Neuronal stem cell (in vitro differentiated cells): ENCODE data around the gene HDGFL1.

ENCODE experiments used
- DNase-seq: peaks from one replicate; pipeline ENCODE4 v3.0.0-alpha.2; 2013; ENCODE audit warnings: low spot score
- H2AFZ ChIP-seq: one replicate; pipeline ENCODE4 v1.6.1; 2013; ENCODE audit warnings: mild to moderate bottlenecking, low read length, inconsistent platforms
- H2AK5ac ChIP-seq: 2 replicates; pipeline ENCODE4 v1.6.1; 2013; ENCODE audit warnings: low read depth, mild to moderate bottlenecking, inconsistent platforms, low read length, moderate library complexity, mixed read lengths
- H2BK120ac ChIP-seq: 2 replicates; pipeline ENCODE4 v1.6.1; 2013; ENCODE audit warnings: low read depth, mild to moderate bottlenecking, inconsistent platforms, low read length, moderate library complexity, mixed read lengths
- H2BK12ac ChIP-seq: one replicate; pipeline ENCODE4 v1.6.1; 2013; ENCODE audit warnings: low read length, inconsistent platforms
- H2BK15ac ChIP-seq: 2 replicates; pipeline ENCODE4 v1.6.1; 2013; ENCODE audit warnings: mild to moderate bottlenecking, low read length, inconsistent platforms, mixed read lengths
- H2BK5ac ChIP-seq: one replicate; pipeline ENCODE4 v1.6.1; 2013; ENCODE audit warnings: inconsistent platforms, mild to moderate bottlenecking, low read length, moderate library complexity
- H3K14ac ChIP-seq: one replicate; pipeline ENCODE4 v1.6.1; 2013; ENCODE audit warnings: low read length, inconsistent platforms
- H3K18ac ChIP-seq: 2 replicates; pipeline ENCODE4 v1.6.1; 2013; ENCODE audit warnings: low read length, inconsistent platforms
- H3K23ac ChIP-seq: 2 replicates; pipeline ENCODE4 v1.6.1; 2013; ENCODE audit warnings: low read depth, mild to moderate bottlenecking, mixed read lengths, low read length, inconsistent platforms; ENCODE audit not compliant: poor library complexity
- H3K27ac ChIP-seq: replicated peaks from 3 replicates; pipeline ENCODE4 v1.5.1; 2013; ENCODE audit warnings: low read length, inconsistent platforms
- H3K27me3 ChIP-seq, 3 experiments: 2 replicates each; pipeline ENCODE4 v1.6.1; 2013; ENCODE audit warnings: low read length in 3 of 3, mild to moderate bottlenecking in 2 of 3, inconsistent platforms in 1 of 3, low read depth in 1 of 3, mixed read lengths in 1 of 3, moderate library complexity in 1 of 3; ENCODE audit not compliant: control insufficient read depth in 3 of 3, insufficient read depth in 3 of 3
- H3K36me3 ChIP-seq, 2 donors: replicated peaks in 1 of 2; 2 replicates each; pipeline ENCODE4 v1.6.1; 2013; ENCODE audit warnings: low read length in 2 of 2; ENCODE audit not compliant: control insufficient read depth in 2 of 2, insufficient read depth in 2 of 2
- H3K4ac ChIP-seq: 2 replicates; pipeline ENCODE4 v1.6.1; 2013; ENCODE audit warnings: inconsistent platforms, mild to moderate bottlenecking, low read length, moderate library complexity
- H3K4me1 ChIP-seq, 2 donors: 1 replicate in 1 of 2; 2 replicates in 1 of 2; pipeline ENCODE4 v1.6.1; 2013; ENCODE audit warnings: low read length in 2 of 2, low read depth in 1 of 2; ENCODE audit not compliant: control insufficient read depth in 2 of 2, insufficient read depth in 1 of 2
- H3K4me2 ChIP-seq: one replicate; pipeline ENCODE4 v1.6.1; 2013; ENCODE audit warnings: mild to moderate bottlenecking, low read length, inconsistent platforms; ENCODE audit not compliant: insufficient read depth, poor library complexity, severe bottlenecking
- H3K4me3 ChIP-seq, 2 donors: 2 replicates each; pipeline ENCODE4 v1.5.1; 2013; ENCODE audit warnings: low read length in 2 of 2, mild to moderate bottlenecking in 2 of 2, inconsistent platforms in 1 of 2, moderate library complexity in 1 of 2
- H3K79me1 ChIP-seq: one replicate; pipeline ENCODE4 v1.6.1; 2013; ENCODE audit warnings: low read depth, mild to moderate bottlenecking, inconsistent platforms, low read length, moderate library complexity
- H3K9ac ChIP-seq: one replicate; pipeline ENCODE4 v1.6.1; 2013; ENCODE audit warnings: mild to moderate bottlenecking, low read depth, low read length, inconsistent platforms; ENCODE audit not compliant: poor library complexity
- H3K9me3 ChIP-seq, 2 donors: replicated peaks in 1 of 2; 2 replicates each; pipeline versions ENCODE3 to v1.6.1; 2013; ENCODE audit warnings: low read length in 2 of 2, mild to moderate bottlenecking in 2 of 2, inconsistent platforms in 1 of 2, low read depth in 1 of 2, mixed read lengths in 1 of 2, moderate library complexity in 1 of 2; ENCODE audit not compliant: control insufficient read depth in 2 of 2, insufficient read depth in 1 of 2
- H4K8ac ChIP-seq: one replicate; pipeline ENCODE4 v1.6.1; 2013; ENCODE audit warnings: low read depth, mild to moderate bottlenecking, inconsistent platforms, low read length, moderate library complexity
- H4K91ac ChIP-seq: one replicate; pipeline ENCODE4 v1.6.1; 2013; ENCODE audit warnings: low read length, low read depth, mild to moderate bottlenecking, inconsistent platforms; ENCODE audit not compliant: poor library complexity
- WGBS, 2 donors: extraction: QIAGEN DNeasy Blood & Tissue Kit; methylation state at CpG; one replicate each; pipeline ENCODE4 v1.1.7; 2013; ENCODE audit warnings: missing lambda C conversion rate in 2 of 2, mixed read lengths in 1 of 2; ENCODE audit not compliant: insufficient read length in 2 of 2, insufficient replicate concordance in 1 of 2; ENCODE audit errors: extremely low coverage in 2 of 2; 5-methylcytosine and 5-hydroxymethylcytosine counted together

The HDGFL1 gene

GRCh38 chr6:22530506-22530905, 38.9 kb upstream of the HDGFL1 start:
- no peaks in the 10 kb centered on the region for H3K27me3 ChIP-seq
- no peaks in the 10 kb centered on the region for H3K36me3 ChIP-seq
- H2BK120ac ChIP-seq = no peak overlapping the region
- no peak overlapping the region for H3K27ac ChIP-seq
- no peak overlapping the region for H3K4ac ChIP-seq
- DNase-seq = no peak
- H3K79me1 ChIP-seq = no peaks in the 10 kb centered on the region
- H2AFZ ChIP-seq = no peak overlapping the region
- H4K91ac ChIP-seq = no peak overlapping the region
- no peak overlapping the region for H3K4me2 ChIP-seq
- H3K9me3 ChIP-seq = peaks cover 0 to 6% of the 10 kb centered on the region in 2 donors
- no peaks in the 10 kb centered on the region for H3K4me1 ChIP-seq
- H2BK5ac ChIP-seq = no peak overlapping the region
- H3K9ac ChIP-seq = no peak overlapping the region
- H3K18ac ChIP-seq = no peak overlapping the region
- H3K4me3 ChIP-seq = no peak overlapping the region
- H3K23ac ChIP-seq = no peak overlapping the region
- WGBS, 2 donors = no CpG with 5 or more reads among the region's 1 CpG
- no peak overlapping the region for H2BK15ac ChIP-seq
- H4K8ac ChIP-seq = no peak overlapping the region
- H2AK5ac ChIP-seq = no peak overlapping the region
- no peak overlapping the region for H3K14ac ChIP-seq
- H2BK12ac ChIP-seq = no peak overlapping the region

DNA sequence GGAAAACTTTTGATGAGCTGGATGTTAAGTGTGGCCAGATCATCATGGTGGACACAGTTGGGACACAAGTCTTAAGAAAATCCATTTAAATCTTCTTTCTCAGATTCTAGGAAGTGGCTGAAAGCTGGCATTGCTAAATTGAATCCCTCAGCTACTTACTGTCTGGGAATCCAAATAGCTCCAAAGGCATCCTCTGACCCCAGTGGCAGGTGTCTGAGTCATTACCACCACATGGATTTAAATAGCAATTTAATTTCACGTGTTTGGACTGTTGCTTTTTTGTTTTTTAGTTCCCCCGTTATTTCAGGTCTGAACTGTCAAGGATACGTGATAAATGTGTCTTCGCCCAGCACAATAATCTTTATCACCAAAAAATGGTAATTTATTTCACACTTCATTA, 33.2 kb upstream of the HDGFL1 start:
- H3K9ac ChIP-seq = no peak overlapping the region
- H3K27me3 ChIP-seq = no peaks in the 10 kb centered on the region
- no peaks in the 10 kb centered on the region for H3K36me3 ChIP-seq
- no peak overlapping the region for H2BK120ac ChIP-seq
- H2AFZ ChIP-seq = no peak overlapping the region
- no peak overlapping the region for H2BK5ac ChIP-seq
- H2AK5ac ChIP-seq = no peak overlapping the region
- H3K9me3 ChIP-seq = peaks cover 0 to 6% of the 10 kb centered on the region in 2 donors
- no peak overlapping the region for H4K91ac ChIP-seq
- DNase-seq = no peak
- H3K4ac ChIP-seq = no peak overlapping the region
- H3K4me3 ChIP-seq = no peak overlapping the region
- no peak overlapping the region for H3K4me2 ChIP-seq
- H3K23ac ChIP-seq = no peak overlapping the region
- no peak overlapping the region for H3K14ac ChIP-seq
- no peak overlapping the region for H2BK12ac ChIP-seq
- no peak overlapping the region for H2BK15ac ChIP-seq
- no peak overlapping the region for H3K18ac ChIP-seq
- no peak overlapping the region for H4K8ac ChIP-seq
- no peaks in the 10 kb centered on the region for H3K4me1 ChIP-seq
- no peaks in the 10 kb centered on the region for H3K79me1 ChIP-seq
- H3K27ac ChIP-seq = no peak overlapping the region
- no CpG with 5 or more reads among the region's 4 CpGs for WGBS, 2 donors

DNA sequence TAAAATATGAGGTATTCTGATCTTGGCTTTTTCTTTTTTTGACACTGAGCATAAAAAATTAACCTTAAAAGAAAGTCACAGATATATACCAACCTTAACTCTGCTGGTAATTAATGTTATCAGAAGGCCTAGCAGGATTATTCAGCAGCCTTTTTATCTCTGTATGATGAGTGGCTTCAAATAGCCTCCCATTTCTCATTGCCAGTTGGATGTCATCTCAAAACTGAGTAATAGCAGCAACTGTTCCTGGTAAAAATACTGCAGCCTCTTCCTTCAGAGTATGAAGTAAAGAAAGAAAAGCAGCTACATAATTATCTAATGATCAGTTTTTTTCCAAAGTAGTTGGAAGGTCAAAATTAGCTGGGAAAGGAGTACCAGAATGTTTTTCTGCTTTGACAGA, 24.9 kb upstream of the HDGFL1 start:
- Histone ChIP-seq H3K4me2 (no peak overlapping the region), H3K23ac (no peak overlapping the region), H3K18ac (no peak overlapping the region), H4K91ac (no peak overlapping the region), H3K79me1 (no peaks in the 10 kb centered on the region), H3K4me3 (no peak overlapping the region), H2BK15ac (no peak overlapping the region), H2BK5ac (no peak overlapping the region), H3K4ac (no peak overlapping the region), H2AK5ac (no peak overlapping the region), H2AFZ (peak overlapping the region; percentile 4), H3K9ac (no peak overlapping the region), H2BK12ac (no peak overlapping the region), H3K4me1 (no peaks in the 10 kb centered on the region), H4K8ac (no peak overlapping the region), H3K14ac (no peak overlapping the region), H3K36me3 (no peaks in the 10 kb centered on the region), H3K9me3 (no peaks in the 10 kb centered on the region), H3K27ac (no peak overlapping the region), H3K27me3 (no peaks in the 10 kb centered on the region), H2BK120ac (no peak overlapping the region)
- DNase-seq = no peak

- no peak overlapping the region for H3K27ac ChIP-seq
- H2BK5ac ChIP-seq = no peak overlapping the region
- no peak overlapping the region for H4K8ac ChIP-seq
- DNase-seq = no peak
- no peak overlapping the region for H3K4ac ChIP-seq
- no peak overlapping the region for H3K23ac ChIP-seq
- H2BK120ac ChIP-seq = no peak overlapping the region
- no peak overlapping the region for H3K14ac ChIP-seq
- no peak overlapping the region for H2AK5ac ChIP-seq
- no peak overlapping the region for H2BK12ac ChIP-seq
- H4K91ac ChIP-seq = no peak overlapping the region
- no peak overlapping the region for H2BK15ac ChIP-seq
- no peak overlapping the region for H3K4me2 ChIP-seq
- H3K4me3 ChIP-seq = no peak overlapping the region
- H3K9me3 ChIP-seq = no peaks in the 10 kb centered on the region
- no peak overlapping the region for H3K18ac ChIP-seq
- no peaks in the 10 kb centered on the region for H3K4me1 ChIP-seq
- no peak overlapping the region for H3K9ac ChIP-seq
- no peaks in the 10 kb centered on the region for H3K27me3 ChIP-seq
- no peaks in the 10 kb centered on the region for H3K36me3 ChIP-seq
- peak overlapping the region; percentile 4 for H2AFZ ChIP-seq
- WGBS, 2 donors = no CpG with 5 or more reads among the region's 2 CpGs
- no peaks in the 10 kb centered on the region for H3K79me1 ChIP-seq
These were observed 24.3 kb upstream of the HDGFL1 start for GRCh38 chr6:22545051-22545450.
